Thyroid gland (tissue), 4 donors: ENCODE data around the gene PPP1R2B.

Source experiments
- CTCF ChIP-seq, 6 experiments: fragments of 200-600 bp in 3 of 6; fragments of 450-650 bp in 3 of 6; sonication (generic) in 3 of 6; IDR thresholded peaks; one replicate each; pipeline ENCODE4 v1.5.1; 2016 to 2019; ENCODE audit warnings: antibody characterized with exemption in 6 of 6, mild to moderate bottlenecking in 2 of 6, inconsistent platforms in 1 of 6, moderate library complexity in 1 of 6
- POLR2A ChIP-seq, 2 donors: fragments of 450-650 bp; IDR thresholded peaks; one replicate each; pipeline ENCODE4 v1.6.1; 2017; ENCODE audit warnings: antibody characterized with exemption in 2 of 2, mild to moderate bottlenecking in 2 of 2, moderate library complexity in 1 of 2

GRCh38 chr5:156865427-156865826 lies 15.3 kb downstream of the PPP1R2B start:
- no peak for TF ChIP-seq POLR2A (IDR thresholded peaks at IDR 0.05)
- no peak for TF ChIP-seq CTCF (IDR thresholded peaks at IDR 0.05)
